ENCODE results near the gene MYCBP2.

MYCBP2 gene

GRCh38 chr13:77042566-77043177, 284.2 kb downstream of the MYCBP2 start:
- TF ChIP-seq, protein P1, sequence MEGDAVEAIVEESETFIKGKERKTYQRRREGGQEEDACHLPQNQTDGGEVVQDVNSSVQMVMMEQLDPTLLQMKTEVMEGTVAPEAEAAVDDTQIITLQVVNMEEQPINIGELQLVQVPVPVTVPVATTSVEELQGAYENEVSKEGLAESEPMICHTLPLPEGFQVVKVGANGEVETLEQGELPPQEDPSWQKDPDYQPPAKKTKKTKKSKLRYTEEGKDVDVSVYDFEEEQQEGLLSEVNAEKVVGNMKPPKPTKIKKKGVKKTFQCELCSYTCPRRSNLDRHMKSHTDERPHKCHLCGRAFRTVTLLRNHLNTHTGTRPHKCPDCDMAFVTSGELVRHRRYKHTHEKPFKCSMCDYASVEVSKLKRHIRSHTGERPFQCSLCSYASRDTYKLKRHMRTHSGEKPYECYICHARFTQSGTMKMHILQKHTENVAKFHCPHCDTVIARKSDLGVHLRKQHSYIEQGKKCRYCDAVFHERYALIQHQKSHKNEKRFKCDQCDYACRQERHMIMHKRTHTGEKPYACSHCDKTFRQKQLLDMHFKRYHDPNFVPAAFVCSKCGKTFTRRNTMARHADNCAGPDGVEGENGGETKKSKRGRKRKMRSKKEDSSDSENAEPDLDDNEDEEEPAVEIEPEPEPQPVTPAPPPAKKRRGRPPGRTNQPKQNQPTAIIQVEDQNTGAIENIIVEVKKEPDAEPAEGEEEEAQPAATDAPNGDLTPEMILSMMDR (IDR thresholded peaks at IDR 0.05; ENCODE audit: low read depth, low read length) = no peak

GRCh38 chr13:77040835-77041234, 286.1 kb downstream of the MYCBP2 start:
- Histone ChIP-seq H3K9me3 (ENCODE audit: severe bottlenecking) (no peaks in the 10 kb centered on the region), H3K27ac (peak overlapping the region; percentile 67), H3K27me3 (ENCODE audit: insufficient read depth, low read depth, severe bottlenecking) (no peaks in the 10 kb centered on the region), H3K36me3 (no peaks in the 10 kb centered on the region), H3K4me3 (ENCODE audit: low read depth, low read length) (peak overlapping the region; percentile 9)
- peak; percentile 42 for DNase-seq
- TF ChIP-seq, protein P1 (IDR thresholded peaks at IDR 0.05; ENCODE audit: low read depth, low read length) = no peak

More at GRCh38 chr13:77042566-77043177, 284.2 kb downstream of the MYCBP2 start:
- no peaks in the 10 kb centered on the region for H3K27me3 ChIP-seq (ENCODE audit: insufficient read depth, low read depth, severe bottlenecking)
- DNase-seq = no peak
- H3K9me3 ChIP-seq (ENCODE audit: severe bottlenecking) = no peaks in the 10 kb centered on the region
- no peak overlapping the region for H3K27ac ChIP-seq
- no peaks in the 10 kb centered on the region for H3K36me3 ChIP-seq
- no peak overlapping the region for H3K4me3 ChIP-seq (ENCODE audit: low read depth, low read length)

DNA sequence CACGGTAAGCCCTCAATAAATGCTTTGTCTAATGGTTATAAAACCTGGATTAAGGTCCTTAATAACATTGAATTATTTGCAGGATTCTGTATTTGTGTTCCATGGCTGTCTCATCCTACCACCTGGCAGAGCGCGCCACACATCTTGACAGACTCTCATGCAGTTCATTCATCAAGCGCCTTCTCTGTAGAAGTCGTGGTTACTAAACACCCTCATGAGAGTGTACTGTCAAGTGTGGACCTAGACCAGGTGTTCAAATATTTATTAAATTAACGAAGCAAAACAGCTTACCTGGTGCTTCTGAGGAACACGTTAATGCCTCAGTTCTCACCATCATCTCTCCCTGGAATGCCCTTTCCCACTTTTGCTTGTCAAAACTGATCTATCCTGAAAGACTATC, 286.8 kb downstream of the MYCBP2 start:
- Histone ChIP-seq H3K27ac (peak overlapping the region; percentile 67; the same call in 1 of the 2 replicates), H3K9me3 (ENCODE audit: severe bottlenecking) (no peaks in the 10 kb centered on the region), H3K27me3 (ENCODE audit: insufficient read depth, low read depth, severe bottlenecking) (no peaks in the 10 kb centered on the region), H3K36me3 (no peaks in the 10 kb centered on the region), H3K4me3 (ENCODE audit: low read depth, low read length) (peak overlapping the region; percentile 9; the same call in 1 of the 2 replicates)
- TF ChIP-seq, protein P1 (IDR thresholded peaks at IDR 0.05; ENCODE audit: low read depth, low read length) = no peak
- no peak for DNase-seq

GRCh38 chr13:77038907-77039480, 287.9 kb downstream of the MYCBP2 start:
- no peak overlapping the region for H3K4me3 ChIP-seq (ENCODE audit: low read depth, low read length)
- DNase-seq = no peak
- TF ChIP-seq, protein P1 (IDR thresholded peaks at IDR 0.05; ENCODE audit: low read depth, low read length) = no peak

DNA sequence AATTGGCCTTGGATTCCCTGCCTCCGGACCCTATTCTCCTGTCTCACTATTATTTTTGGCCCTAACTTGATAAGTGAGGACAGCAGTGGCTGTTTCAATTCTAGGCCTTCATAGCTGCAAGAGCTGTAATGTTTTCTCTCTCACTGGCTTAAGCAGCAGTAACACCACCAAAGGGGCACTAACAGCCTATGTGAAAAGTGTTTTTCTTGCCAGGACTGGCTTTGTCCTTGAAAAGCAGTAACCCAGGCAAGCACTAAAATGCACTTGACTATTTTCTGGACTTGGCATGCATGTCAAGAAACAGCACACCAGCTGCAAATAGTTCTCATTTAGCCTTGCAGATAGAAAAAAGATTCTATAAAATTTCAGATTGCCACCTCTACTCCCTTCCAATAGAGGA, 290.6 kb downstream of the MYCBP2 start:
- Histone ChIP-seq H3K4me3 (ENCODE audit: low read depth, low read length) (no peak overlapping the region), H3K36me3 (no peaks in the 10 kb centered on the region), H3K27me3 (ENCODE audit: insufficient read depth, low read depth, severe bottlenecking) (no peaks in the 10 kb centered on the region), H3K9me3 (ENCODE audit: severe bottlenecking) (no peaks in the 10 kb centered on the region), H3K27ac (no peak overlapping the region)
- DNase-seq = no peak
- TF ChIP-seq, protein P1 (IDR thresholded peaks at IDR 0.05; ENCODE audit: low read depth, low read length) = no peak

More at GRCh38 chr13:77038907-77039480, 287.9 kb downstream of the MYCBP2 start:
- no peaks in the 10 kb centered on the region for H3K9me3 ChIP-seq (ENCODE audit: severe bottlenecking)
- peak overlapping the region; percentile 25; the same call in 1 of the 2 replicates for H3K27ac ChIP-seq
- H3K27me3 ChIP-seq (ENCODE audit: insufficient read depth, low read depth, severe bottlenecking) = no peaks in the 10 kb centered on the region
- H3K36me3 ChIP-seq = no peaks in the 10 kb centered on the region
